Neural cell (in vitro differentiated cells): ENCODE measurements around the gene ACSL5.

Experiments used
- CTCF ChIP-seq: fragments of 450-650 bp; IDR thresholded peaks from 2 replicates; pipeline ENCODE4 v1.5.1; 2014; ENCODE audit warnings: antibody characterized with exemption, mild to moderate bottlenecking, moderate library complexity; ENCODE audit not compliant: poor library complexity, severe bottlenecking
- EP300 ChIP-seq: fragments of 450-650 bp; conservative IDR thresholded peaks from 2 replicates; pipeline ENCODE4 v1.6.1; 2014; ENCODE audit warnings: antibody characterized with exemption, mild to moderate bottlenecking, moderate library complexity; ENCODE audit not compliant: poor library complexity, severe bottlenecking
- POLR2AphosphoS5 ChIP-seq: IDR thresholded peaks from 2 replicates; pipeline ENCODE4 v1.6.1; 2012
- RAD21 ChIP-seq: fragments of 450-650 bp; conservative IDR thresholded peaks from 2 replicates; pipeline ENCODE4 v1.6.1; 2014; ENCODE audit warnings: antibody characterized with exemption, mild to moderate bottlenecking, moderate library complexity
- SMC3 ChIP-seq: fragments of 450-650 bp; conservative IDR thresholded peaks from 2 replicates; pipeline ENCODE4 v1.6.1; 2014; ENCODE audit warnings: antibody characterized with exemption, mild to moderate bottlenecking, moderate library complexity; ENCODE audit not compliant: poor library complexity

GRCh38 chr10:112409299-112409698 lies 35.4 kb downstream of the ACSL5 start:
- TF ChIP-seq RAD21 (no peak), CTCF (no peak), POLR2AphosphoS5 (no peak), SMC3 (no peak), EP300 (no peak)
